Hematopoietic multipotent progenitor cell treated with erythropoietin and hydrocortisone succinate and interleukin-3 and kit ligand, for 17 days (in vitro differentiated cells): Measurements from ENCODE around the gene ECE1.

ENCODE experiments used
- DNase-seq: peaks from one replicate; pipeline ENCODE4 v3.0.0-alpha.2; 2015; ENCODE audit warnings: low spot score

ECE1 gene

GRCh38 chr1:21308847-21309652, 18.8 kb upstream of the ECE1 start:
- peak; percentile 25 for DNase-seq

- DNase-seq = no peak
These were observed 18.1 kb upstream of the ECE1 start for GRCh38 chr1:21308330-21308729.

DNA sequence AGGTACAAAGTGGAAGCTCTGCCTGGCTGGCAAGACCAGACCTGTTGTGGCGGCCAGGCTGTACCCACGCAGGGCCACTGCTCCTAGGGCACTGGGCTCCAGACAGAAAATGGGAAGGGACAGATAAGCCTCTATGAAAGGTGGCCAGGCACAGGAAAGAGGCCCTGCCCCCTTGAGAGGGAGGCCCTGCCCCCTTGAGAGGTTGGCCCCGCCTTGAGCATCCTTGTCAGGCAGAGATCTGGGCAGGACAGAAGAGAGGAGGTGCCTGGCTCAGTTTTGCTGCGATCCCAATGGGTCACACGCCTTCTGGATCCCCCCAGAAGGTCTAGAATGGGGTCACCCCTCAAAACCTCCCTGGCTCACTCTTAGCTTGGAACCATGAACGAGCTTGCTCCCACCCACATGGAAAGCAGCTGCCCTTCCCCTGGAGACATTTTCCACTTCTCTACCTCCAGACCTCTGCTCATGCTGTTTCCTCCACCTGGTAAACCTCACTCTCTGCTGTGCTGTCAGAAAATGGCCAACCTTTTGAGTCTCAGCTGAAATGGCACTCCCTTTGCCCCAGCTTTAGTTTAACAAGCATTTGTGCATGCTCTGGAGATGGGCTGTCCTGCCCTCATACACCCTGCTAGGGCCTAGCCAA, 17.5 kb upstream of the ECE1 start:
- DNase-seq = peak; percentile 49

DNA sequence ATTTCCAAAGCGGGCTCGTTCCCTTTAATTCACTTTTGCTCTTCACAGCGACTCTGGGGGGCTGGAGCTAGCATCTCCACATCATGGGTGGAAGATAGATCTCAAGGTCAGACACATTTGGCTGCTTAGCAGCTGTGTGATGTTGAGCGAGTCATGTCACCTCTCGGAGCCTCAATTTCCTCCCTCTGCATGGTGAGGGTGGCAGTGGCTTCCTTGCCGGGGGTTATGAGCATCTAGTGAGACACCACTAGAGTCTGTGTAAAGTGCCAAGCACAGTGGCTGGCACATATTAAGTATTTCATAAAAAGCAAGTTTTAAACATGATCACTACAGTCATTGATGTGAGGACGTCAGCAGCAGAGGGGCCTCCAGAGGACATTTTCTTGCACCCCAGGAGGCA, 16.9 kb upstream of the ECE1 start:
- DNase-seq = no peak

GRCh38 chr1:21305900-21306189, 15.6 kb upstream of the ECE1 start:
- no peak for DNase-seq

DNA sequence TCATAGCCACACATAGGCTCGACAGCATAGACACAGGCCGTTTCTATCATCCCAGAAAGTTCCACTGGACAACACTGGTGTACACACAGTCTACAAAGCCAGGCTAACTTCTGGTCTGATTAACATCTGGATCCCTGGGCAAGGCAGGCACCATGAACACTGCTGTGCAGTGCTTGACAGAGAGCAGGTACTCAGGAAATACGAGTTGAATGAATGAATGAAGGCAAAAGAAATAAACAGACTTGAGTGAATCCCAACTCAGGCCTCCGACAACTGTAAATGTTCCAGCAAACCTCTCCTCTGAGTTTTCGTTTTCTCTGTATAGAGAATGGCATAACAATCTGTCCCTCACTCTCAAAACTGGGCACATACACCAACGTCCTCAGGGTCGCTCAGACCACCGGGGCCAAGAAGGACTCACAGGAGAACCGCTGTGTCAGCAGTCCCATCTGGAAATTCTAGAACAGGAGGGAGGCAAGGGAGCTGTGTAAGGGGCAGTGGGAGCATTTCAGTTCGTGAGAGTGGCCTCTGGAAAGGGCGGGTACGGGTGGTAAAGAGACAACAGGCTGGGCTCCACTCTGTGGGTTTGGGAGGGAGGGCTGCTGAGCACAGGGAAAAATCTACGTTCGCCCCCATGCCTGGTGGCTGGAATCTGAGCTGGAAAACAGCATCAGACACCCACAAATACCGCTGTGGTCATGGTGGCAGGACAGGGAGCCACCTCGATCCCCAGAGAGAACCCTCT, 15.1 kb upstream of the ECE1 start:
- no peak for DNase-seq

DNA sequence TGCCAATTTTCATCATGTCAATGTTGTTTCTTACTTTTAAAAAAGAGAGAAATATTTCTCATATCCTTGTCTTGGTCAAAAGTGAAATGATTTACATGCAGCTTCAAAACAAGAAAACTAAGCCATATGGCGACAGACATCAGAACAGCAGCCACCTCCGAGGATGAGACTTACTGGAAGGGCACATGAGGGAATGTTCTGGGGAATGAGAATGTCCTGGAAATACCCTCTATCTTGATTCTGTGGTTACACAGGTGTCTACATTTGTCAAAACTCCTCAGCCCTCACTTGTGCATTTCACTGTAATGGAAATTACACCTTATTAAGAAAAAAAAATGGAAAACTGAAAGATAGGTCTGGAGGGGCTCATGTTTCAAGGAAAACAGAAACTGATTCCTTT, 14.2 kb upstream of the ECE1 start:
- no peak for DNase-seq

DNA sequence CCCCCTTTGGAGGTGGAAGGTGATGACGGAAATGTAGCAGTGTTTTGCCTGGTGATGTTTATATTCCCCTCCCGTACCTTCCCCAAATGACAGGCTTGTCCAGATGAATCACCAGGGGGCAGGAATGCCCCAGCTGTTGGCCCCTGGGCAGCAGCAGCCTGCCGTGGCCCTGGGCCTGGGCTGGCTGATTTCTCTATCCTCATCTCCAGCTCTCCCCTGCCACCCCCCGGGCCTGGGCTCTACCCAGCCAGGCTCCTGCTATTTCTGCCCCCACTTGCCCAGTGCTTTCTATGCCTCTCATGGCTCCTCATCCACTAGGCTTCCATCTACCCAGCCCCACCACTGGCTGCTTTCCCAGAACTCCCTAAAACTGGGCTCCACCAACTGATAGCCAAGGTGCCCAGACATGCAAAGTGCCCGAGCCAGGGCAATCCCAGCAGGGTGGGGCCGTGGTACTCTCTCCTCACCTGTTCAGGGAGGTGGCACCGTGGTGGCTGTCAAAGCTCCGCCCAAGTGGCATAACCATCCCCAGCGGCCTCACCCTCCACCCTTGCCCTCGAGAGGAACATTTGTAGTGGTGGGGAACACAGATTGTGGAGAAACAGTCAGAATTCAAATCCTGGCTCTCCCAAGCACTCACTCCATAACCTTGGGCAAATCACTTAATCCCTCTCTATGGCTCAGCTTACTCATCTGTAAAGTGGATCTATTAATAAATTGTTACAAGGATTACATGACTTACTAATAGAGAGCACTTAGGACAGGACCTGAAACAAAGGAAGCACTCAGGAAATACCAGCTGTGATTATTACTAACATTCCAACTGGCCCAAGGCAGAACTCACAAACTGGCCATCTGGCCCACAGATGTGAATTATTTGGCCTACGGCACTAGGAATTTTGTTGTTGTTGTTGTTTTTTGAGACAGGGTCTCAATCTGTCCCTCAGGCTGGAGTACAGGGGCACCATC, 12.8 kb upstream of the ECE1 start:
- DNase-seq = no peak

GRCh38 chr1:21301794-21302440, 11.7 kb upstream of the ECE1 start:
- no peak for DNase-seq

DNA sequence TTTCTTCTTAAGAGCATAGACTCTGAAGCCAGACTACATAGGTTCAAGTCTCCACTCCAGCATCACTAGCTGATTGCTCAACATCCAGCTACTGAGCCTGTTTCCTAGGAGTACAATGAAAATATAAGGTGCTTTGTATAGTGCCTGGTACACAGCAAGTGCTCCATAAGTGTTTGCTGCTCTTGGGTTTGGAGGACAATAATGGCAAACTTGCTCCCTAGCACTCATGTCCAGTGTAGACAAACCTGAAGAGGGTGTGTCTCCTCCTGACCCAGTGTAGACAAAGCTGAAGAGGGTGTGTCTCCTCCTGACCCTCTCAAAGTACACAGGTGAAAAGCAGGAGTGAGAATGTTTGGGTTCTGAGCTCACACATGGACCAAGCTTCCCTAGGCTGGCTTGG, 10.5 kb upstream of the ECE1 start:
- no peak for DNase-seq

- no peak for DNase-seq
These were observed 9.6 kb upstream of the ECE1 start for GRCh38 chr1:21299780-21300395.

GRCh38 chr1:21298981-21299391, 8.7 kb upstream of the ECE1 start:
- no peak for DNase-seq

DNA sequence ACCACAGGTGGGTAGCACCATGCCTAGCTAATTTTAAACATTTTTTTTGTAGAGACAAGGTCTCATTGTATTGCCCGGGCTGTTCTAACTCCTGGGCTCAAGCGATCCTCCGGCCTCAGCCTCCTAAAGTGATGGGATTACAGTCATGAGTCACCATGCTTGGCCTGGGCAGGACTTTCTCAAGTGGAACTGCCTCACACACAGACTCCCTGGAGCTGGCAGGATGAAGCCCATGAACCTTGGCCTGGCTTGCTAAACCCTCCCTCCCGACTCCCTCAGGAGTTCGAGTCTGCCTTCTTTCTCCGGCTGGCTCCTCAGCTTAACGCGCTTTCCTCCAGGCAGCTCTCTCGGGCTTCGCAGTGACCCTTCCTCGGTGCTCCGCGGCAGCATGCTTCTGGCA, 7.7 kb upstream of the ECE1 start:
- DNase-seq = no peak

GRCh38 chr1:21296509-21297354, 6.5 kb upstream of the ECE1 start:
- DNase-seq = no peak

- DNase-seq = no peak
These were observed 5.3 kb upstream of the ECE1 start for GRCh38 chr1:21295545-21295944.

- no peak for DNase-seq
These were observed 4.7 kb upstream of the ECE1 start for GRCh38 chr1:21295002-21295401.

DNA sequence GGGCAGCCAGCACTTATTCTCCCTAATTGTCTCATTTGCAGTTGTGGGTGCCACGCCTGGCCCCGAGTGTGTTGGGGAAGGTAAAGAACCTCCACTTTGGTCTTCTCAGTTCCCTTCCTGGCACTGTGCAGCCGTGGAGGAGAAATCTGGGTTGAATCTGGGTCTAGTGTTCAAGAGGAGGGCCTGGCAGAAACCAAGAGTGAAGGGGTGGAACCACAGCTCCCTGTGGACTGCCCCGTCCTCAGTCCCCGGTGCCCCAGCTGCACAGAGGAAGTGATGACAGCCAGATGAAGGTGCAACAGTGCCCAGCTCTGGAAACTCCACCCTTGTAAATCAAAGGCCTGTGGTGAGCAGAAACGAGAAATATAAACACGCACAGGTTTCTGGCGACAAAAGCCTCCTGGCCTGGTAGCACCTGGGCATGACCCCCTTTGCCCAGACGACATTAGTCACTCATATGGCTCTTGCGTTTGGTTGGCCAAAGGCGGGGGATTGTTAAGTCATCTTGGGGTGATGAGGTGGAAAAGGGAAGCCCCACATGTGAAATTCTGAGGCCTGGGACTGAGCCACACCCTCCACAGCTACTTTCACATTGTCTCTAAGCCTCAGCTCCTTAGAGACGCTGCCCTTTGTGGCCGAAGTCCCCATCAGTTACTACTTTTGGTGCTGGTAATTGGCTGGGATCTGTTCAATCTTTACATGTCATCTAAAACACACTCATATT, 4.2 kb upstream of the ECE1 start:
- DNase-seq = no peak

DNA sequence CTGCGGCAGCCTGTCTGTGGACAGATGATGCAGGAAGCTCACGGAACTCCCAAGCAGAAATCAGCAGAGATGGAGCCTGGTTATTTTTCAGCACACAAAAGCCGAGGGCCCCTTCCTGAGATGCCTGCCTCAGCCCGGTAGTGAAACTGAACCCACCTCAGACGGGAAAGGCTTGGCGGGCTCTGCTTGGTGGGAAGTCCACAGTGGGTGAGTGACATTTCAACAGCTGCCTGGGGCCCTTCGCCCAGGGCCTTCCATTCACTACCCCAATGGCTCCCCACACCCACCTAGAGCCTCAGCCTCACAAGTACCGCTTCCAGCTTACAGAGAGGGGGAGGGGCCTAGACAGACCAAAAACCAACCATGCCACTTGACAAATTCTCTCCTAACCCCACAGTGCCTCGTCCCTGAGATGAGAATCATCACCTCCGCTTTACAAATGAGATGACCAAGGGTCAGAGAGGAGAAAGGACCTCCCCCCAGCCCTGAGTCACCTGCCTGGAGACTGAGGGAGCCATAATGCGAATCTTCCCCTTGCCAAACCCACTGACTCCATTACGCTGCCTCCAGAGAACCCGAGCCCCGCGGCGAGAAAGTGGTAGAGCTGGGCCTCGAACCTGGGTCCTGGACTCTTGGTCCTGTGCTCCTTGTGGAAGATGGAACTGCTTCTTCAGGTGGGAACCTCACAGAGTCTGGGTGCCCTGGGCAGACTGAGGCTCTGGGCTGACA, 3.4 kb upstream of the ECE1 start:
- no peak for DNase-seq

DNA sequence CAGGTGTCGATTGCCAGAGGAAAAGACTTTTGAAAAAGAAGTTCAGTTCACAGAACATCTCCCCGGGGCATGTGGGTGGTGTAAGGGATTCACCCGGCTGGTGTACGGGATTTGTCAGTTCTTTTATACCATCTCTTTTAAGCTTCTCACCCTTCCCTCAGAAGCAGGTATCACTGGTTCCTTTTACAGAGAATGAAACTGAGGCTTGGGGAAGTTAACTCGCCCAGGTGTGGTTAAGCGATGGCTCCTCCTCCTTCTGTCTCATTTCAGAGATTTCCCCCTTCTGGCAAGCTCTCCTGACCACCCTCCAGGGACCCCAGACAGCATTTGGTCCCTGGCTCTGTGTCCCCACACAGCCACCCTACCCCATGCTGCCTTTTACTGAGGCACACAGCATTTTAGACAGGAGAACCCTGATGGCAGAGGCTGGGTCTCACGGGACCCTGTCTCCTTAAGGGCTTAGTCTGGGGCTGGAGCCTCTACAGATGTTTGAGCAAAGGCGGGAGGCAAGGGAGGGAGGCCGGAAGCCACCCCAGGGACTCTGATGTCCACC, 2.8 kb upstream of the ECE1 start:
- no peak for DNase-seq
